Caki2 (cell line): Measurements from ENCODE around the gene KCNQ1. TPM values are rescaled to one million over a fixed set of nuclear protein-coding genes. Genes with fewer than 3 reads are reported as not detected.

ENCODE experiments used
- DNase-seq: peaks from one replicate; pipeline ENCODE4 v3.0.0-alpha.2; 2015; ENCODE audit warnings: low read depth
- in situ Hi-C: cut with HindIII; loops from 2 replicates; pipeline ENCODE4 v1.10.0; 2016; ENCODE audit warnings: low sequenced_read_pairs, low pct_unique_long_range_greater_than_20kb, mixed read lengths
- total RNA-seq: library from RNA; depleted of rRNA; stranded (reverse); fragments of >200 nt; shearing (Covaris generic); gene quantifications from 2 replicates; pipeline ENCODE4 v1.2.3, GENCODE V29; 2014; ENCODE audit warnings: low replicate concordance

Gene KCNQ1
- total RNA-seq, 1 experiment from 2014 or later, result not detected

DNA sequence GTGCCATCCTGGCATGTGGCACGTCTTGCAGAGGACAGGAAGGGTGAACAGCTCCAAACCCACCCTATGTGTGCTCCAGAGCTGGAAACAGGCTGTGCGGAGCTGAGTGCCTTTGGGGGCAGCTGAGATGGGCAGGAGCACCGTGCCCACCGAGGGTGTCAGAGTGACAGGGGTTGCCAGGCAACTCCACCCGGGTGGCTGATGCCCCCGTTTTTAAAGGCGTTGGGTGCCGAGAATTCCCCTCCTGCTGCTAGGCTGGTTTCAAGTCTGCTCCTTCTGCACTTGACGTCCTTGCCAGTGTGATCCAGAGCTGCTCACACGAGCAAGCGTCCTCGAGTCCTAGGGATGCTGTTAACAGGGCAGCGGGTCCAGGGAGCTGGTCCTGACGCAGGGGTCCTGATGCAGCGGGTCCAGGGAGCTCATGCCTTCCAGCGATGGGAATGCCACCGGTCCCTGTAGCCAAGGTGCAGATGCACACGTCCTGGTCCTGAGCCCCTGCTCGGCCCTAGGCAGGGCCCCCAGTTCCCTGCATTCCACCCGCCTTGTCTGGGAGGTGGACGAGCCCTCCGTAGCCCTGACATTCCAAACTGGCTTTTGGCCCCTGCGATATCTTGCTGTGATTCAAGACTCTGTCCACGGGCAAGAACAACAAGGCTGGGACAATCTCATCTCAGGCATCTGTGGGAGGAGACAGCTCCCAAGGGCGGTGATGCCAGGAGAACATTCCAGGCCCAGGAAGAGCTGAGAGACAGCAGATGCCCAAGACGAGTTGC is 4.9 kb downstream of the KCNQ1 start:
- in situ Hi-C loops, result no loop called here
- DNase-seq, result no peak

DNA sequence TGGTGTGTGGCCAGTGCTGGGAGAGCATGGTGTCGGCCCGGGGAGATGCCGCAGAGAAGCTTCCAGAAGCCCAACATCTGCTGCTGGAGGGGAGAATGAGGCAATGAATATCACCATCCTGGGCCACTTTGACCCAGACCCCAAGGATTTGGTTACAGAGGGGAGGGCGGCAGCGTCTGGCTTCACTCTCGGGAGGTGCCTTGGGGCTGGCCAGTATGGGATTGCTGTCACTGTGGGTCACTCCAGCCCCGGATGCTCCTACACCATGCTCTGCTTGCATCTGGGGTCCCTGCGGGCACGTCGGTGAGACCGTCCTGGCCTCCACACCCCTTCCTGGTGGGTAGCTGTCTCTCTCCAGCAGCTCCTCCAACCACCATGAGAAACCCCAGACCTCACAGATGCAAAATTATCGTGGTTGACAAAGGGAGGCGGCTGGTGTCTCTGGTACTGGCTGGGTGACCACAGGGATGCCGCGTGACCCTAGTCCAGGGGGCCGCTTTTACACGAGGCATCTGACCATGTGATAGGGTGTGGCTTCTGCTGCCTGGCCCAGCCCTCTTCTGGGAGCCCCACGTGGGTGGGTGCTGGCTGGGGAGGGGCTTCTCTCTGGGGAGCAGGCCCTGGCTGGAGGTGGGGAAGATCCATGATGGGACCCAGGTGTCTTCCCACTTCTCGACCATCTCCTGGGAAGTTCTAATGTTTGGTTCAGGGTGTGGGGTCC is 5.7 kb downstream of the KCNQ1 start:
- in situ Hi-C loops, result no loop called here

DNA sequence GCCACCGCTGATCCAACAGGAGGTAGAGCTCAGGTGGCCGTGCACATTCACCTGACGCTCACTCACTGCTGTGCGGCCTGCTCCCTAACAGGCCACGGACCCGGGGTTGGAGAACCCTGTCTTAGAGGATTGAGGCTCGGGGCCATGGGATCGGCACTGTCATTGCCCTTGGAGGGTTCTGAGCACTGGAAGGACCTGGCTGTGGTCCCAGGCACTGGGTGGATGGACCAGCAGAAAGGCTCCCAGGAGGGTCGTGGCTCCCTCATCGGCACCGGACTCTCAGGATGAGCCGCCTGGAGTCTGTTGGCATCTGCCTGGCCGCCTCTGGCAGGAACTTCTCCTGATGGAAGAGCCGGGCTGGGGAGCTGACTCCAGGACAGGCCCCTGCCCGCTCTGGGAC is 6.5 kb downstream of the KCNQ1 start:
- no peak for DNase-seq
- in situ Hi-C loops, result no loop called here

More for the DNA sequence above, 5.7 kb downstream of the KCNQ1 start:
- no peak for DNase-seq

DNA sequence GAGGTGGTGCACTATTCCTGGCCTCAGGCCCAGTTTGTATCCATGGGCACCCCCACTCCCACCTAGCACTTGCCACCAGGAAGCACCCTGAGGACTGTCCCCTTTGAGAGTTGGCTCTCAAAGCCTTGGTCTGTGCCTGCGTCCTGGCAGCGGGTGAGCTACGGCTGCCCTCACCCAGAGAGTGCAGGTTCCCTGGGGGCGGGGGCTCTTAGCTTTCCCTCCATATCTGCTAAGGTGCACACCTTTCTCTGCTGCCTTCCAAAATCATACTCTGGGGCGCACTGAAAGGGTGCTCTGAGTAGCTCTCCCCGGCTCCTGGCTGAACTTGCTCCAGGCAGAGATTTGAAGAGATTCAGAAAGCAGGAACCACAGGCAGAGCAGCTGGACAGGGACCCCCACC is 7.1 kb downstream of the KCNQ1 start:
- DNase-seq, result no peak
- in situ Hi-C loops, result no loop called here

DNA sequence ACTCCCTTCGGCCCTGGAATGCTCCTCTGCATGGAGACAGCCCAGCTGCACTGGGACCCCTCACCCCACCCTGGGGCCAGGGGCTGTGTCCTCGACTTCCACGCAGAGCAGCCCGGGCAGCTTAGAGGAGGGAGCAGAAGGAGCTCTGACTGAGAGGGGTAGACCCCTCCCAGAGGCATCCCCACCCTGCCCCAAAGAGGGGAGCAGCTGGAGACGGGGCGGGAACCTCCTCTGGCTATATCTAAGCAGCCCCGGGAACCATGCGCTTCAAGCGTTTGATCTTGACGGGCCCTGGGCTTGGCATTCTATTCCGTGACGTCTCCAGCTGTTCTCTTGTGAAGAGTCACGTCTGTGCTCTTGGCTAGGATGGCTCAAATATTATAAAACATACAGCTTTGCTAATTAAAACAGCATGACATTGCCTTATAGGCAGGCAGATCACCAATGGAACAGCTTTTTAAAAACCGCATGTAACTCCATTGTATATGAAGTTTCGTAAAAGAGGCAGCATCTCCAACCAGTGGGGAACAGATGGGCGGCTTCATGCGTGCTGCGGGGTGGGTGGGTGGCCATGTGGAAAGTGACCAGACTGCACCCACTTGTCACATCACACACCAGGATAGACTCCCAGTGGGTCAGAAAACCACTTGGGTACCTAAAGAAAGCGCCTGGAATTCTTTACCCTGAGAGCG is 7.7 kb downstream of the KCNQ1 start:
- in situ Hi-C loops, result no loop called here
- no peak for DNase-seq

- in situ Hi-C loops, result no loop called here
- DNase-seq, result no peak
Observed at GRCh38 chr11:2453436-2453835, 8.6 kb downstream of the KCNQ1 start.

DNA sequence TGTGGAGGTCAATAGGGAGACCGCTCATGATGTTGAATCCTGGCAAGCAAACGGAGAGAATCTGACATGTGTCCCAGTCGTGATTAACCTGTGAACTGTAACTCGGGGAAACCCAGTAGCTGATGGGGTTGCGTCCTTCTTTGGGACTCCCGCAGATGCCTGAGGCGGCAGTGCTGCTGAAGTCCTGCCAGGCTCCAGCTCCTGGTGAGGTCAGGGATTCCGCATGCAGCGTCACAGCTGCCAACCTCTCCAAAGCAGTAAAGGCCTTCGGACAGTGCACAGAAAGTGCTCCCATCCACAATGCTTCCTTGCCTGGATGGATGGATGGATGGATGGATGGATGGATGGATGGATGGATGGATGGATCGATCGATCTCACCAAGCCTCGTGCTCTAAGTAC is 13.5 kb downstream of the KCNQ1 start:
- in situ Hi-C loops, result no loop called here

DNA sequence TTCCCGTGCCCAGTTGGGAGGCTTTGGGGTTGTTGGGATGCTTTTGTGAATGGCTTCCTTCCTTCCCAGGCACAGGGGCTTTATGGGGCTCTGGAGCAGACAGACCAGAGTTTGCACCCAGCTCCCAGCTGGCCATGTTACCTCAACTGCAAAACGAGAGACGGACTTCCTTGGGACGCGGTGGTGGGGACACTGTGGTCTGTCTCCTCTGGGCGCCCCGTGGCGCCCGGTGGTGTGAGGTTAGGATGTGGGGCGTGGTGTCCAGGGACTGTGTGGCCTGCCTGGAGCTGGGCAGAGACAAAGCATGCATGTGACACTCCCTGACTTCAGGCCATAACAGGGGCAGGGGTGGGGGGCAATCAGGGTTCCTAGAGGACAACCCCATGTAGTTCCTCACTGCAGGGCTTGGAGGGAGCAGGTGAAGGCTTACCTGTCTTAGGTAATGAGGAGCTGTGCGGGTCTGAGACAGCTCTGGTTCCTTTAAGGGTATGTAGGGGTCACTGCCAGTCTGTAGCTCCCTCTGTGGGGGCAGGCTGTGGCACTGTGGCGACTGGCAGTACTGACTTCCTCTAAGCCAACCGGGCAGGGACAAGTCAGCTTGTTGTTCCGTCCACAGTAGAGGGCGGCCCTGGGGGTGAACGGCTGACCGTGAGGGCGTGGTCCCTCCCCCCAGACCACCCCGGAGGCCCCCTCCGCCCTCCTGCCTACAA is 14.4 kb downstream of the KCNQ1 start:
- DNase-seq, result no peak
- in situ Hi-C loops, result no loop called here

More for the DNA sequence above, 13.5 kb downstream of the KCNQ1 start:
- no peak for DNase-seq

GRCh38 chr11:2459796-2460531 is 15.2 kb downstream of the KCNQ1 start:
- in situ Hi-C loops, result no loop called here
- DNase-seq, result no peak

DNA sequence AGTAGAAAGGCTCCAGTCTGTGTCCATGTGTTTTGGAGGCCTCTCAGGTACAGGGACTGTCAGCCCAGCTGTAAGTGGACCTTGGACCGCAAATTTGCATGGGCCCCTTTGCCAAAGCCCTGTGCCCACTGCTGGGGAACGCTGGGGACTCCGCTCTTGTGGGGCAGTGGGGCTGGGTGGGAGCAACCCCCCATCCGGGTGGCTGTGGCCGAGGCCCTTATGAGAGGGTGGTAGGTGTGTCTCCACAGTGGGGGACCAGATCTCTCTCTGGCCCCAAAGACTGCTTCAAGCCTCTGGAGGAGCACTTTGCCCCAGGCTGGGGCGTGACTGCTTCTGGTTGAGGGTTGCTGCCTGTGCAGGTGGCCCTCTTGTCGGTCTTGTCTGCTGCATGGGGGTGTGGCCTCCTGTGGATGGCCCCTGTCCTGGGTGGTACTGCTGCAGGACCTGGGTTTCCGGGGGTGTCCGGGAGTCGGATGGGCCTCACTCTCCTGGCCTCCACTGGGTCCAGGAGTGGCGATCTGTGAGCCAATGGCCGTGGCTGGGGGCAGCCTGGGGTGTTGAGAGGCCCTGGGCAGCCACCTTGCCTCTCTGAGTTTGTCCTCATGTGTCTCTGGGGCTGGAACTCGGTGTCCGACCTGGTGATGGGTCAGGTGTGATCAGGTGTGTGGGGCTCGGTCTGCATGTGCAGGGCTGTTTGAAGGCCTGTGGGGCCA is 15.9 kb downstream of the KCNQ1 start:
- in situ Hi-C loops, result no loop called here
- DNase-seq, result no peak

- no peak for DNase-seq
- in situ Hi-C loops, result no loop called here
Observed at GRCh38 chr11:2461253-2461955, 16.6 kb downstream of the KCNQ1 start.

GRCh38 chr11:2461956-2462542 is 17.2 kb downstream of the KCNQ1 start:
- in situ Hi-C loops, result no loop called here
- DNase-seq, result no peak

- in situ Hi-C loops, result no loop called here
- no peak for DNase-seq
Observed at GRCh38 chr11:2462543-2462985, 17.8 kb downstream of the KCNQ1 start.

- in situ Hi-C loops, result no loop called here
Observed at GRCh38 chr11:2462986-2463765, 18.4 kb downstream of the KCNQ1 start.

GRCh38 chr11:2463766-2464277 is 19.0 kb downstream of the KCNQ1 start:
- in situ Hi-C loops, result no loop called here
- no peak for DNase-seq

More at GRCh38 chr11:2462986-2463765, 18.4 kb downstream of the KCNQ1 start:
- DNase-seq, result no peak
